Urinary bladder (tissue), 4 donors: Measurements from ENCODE around the gene IL1RAPL1. TPM values are rescaled to one million over a fixed set of nuclear protein-coding genes. Genes with fewer than 3 reads are reported as not detected.

Experiments used
- DNase-seq: peaks from one replicate; pipeline ENCODE4 v3.0.0-alpha.2; 2015; ENCODE audit errors: extremely low spot score
- H3K27ac ChIP-seq: one replicate; pipeline ENCODE4 v1.5.1; 2013; ENCODE audit warnings: low read depth, mild to moderate bottlenecking, moderate library complexity
- H3K36me3 ChIP-seq: one replicate; pipeline ENCODE4 v1.6.1; 2013; ENCODE audit warnings: mild to moderate bottlenecking, moderate library complexity; ENCODE audit not compliant: insufficient read depth
- H3K4me1 ChIP-seq: one replicate; pipeline ENCODE4 v1.6.1; 2013; ENCODE audit warnings: mild to moderate bottlenecking, moderate library complexity; ENCODE audit not compliant: insufficient read depth
- H3K4me3 ChIP-seq: one replicate; pipeline ENCODE4 v1.5.1; 2013; ENCODE audit warnings: low read depth, low read length
- WGBS: extraction: QIAGEN DNeasy Blood & Tissue Kit; methylation state at CpG from one replicate; pipeline ENCODE4 v1.1.7; 2013; 5-methylcytosine and 5-hydroxymethylcytosine counted together
- polyA plus RNA-seq: library from polyadenylated mRNA; stranded (reverse); fragments of 200-250 nt; gene quantifications from one replicate; pipeline ENCODE4 v1.2.3, GENCODE V29; 2013
- total RNA-seq: library from RNA; depleted of rRNA; stranded (reverse); fragments of >200 nt; gene quantifications from one replicate; pipeline ENCODE4 v1.2.3, GENCODE V29; 2014
- donor health status: healthy with polysubstance abuse.
- donor health status: healthy.

IL1RAPL1 gene
- total and polyA plus RNA-seq, 2 donors: 1.4 to 21.3 TPM

DNA sequence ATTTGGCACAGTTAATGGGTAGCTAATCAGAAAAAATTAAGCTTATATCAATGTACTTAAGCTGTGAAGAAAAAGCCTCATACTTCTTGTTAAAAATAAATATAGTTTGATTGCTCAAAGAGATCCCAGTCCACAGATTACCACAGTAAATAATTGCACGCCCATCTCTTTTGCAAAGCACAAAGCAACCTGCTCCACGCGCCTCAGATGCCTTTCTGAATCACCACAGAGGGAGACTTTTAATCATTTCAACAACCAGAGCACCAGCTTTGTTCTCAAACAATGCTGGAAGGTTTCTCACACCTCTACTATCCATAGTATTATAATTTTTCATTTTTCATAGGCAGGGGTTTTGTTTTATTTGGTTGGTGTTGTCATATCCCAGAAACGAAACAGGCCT, 1289.5 kb downstream of the IL1RAPL1 start:
- H3K27ac ChIP-seq: no peak overlapping the region
- no peak overlapping the region for H3K4me3 ChIP-seq
- 92% methylated on average over 4 of the region's 4 CpGs for WGBS
- no peak for DNase-seq
- no peaks in the 10 kb centered on the region for H3K36me3 ChIP-seq
- H3K4me1 ChIP-seq: no peaks in the 10 kb centered on the region

DNA sequence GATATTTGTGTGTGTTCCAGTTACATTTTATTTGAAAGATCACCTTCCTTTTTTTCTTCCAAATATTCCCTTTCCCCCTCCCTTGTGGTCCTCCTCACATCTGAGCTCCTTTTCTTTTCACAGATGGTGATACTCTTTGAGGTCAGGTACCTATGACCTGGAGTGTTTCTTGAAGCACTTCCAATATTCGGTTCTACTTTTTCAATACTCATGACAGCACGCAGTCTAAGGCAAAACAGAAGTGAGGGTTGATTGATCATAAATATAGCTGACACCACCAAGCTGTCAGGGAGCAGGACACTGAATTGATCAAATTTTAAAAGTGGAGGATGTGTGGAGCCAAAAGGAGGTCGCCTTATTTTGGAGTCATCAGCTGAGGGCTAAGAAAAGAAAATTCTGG, 1293.7 kb downstream of the IL1RAPL1 start:
- 90% methylated on average over 3 of the region's 3 CpGs for WGBS
- H3K36me3 ChIP-seq: no peaks in the 10 kb centered on the region
- no peak for DNase-seq
- H3K4me3 ChIP-seq: no peak overlapping the region
- no peak overlapping the region for H3K27ac ChIP-seq
- no peaks in the 10 kb centered on the region for H3K4me1 ChIP-seq

DNA sequence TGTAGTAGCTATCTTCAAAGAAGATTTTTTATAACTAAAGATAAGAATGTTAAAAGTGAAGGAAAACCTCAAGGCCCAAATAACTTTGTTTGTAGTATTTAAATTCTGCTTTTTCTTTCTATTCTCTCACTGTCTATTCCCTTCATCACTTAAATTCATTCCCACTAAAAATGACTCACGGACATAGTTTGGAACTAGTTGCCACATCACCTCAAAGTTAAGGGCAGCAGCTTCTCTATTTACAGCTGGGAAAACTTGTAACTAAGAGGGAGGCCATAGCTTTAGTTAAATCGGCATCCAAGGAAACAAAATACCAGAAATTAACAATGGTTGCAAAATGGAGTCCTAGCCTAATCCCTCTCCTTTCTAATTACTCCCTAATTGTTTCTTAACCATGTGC, 1302.8 kb downstream of the IL1RAPL1 start:
- Histone ChIP-seq H3K36me3 (no peaks in the 10 kb centered on the region), H3K4me1 (no peaks in the 10 kb centered on the region), H3K27ac (no peak overlapping the region), H3K4me3 (no peak overlapping the region)
- no peak for DNase-seq
- 84% methylated on average over 2 of the region's 2 CpGs for WGBS

- WGBS: 85% methylated on average over 2 of the region's 2 CpGs
- DNase-seq: no peak
- no peak overlapping the region for H3K27ac ChIP-seq
Measured at GRCh38 chrX:29890646-29891200, 1303.5 kb downstream of the IL1RAPL1 start.

GRCh38 chrX:29902004-29902403, 1314.8 kb downstream of the IL1RAPL1 start:
- Histone ChIP-seq H3K36me3 (no peaks in the 10 kb centered on the region), H3K4me3 (no peak overlapping the region), H3K4me1 (no peaks in the 10 kb centered on the region), H3K27ac (no peak overlapping the region)
- 78% methylated on average over 3 of the region's 3 CpGs for WGBS
- DNase-seq: no peak

More at GRCh38 chrX:29890646-29891200, 1303.5 kb downstream of the IL1RAPL1 start:
- H3K36me3 ChIP-seq: no peaks in the 10 kb centered on the region
- no peaks in the 10 kb centered on the region for H3K4me1 ChIP-seq
- no peak overlapping the region for H3K4me3 ChIP-seq

DNA sequence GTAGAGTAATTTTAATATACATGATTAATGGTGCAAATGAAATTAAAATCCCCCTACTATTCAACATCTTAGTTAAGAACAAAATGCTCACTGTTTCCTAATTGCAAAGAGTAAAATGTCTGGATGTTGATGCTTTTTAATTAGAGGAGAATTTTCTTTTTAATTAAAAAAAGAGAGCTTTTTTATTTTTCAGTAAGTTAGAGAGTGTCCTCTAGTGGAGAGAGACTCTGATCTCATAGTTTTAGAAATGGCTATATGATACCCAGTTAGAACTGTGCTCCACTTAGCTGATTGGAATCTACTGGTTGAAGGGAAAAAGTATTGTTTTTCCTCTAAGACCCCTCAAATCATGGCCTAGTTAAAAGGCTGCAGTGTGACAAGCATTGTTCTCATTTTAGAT, 1316.1 kb downstream of the IL1RAPL1 start:
- H3K36me3 ChIP-seq: no peaks in the 10 kb centered on the region
- no peak overlapping the region for H3K4me3 ChIP-seq
- H3K27ac ChIP-seq: no peak overlapping the region
- DNase-seq: no peak
- no peaks in the 10 kb centered on the region for H3K4me1 ChIP-seq

GRCh38 chrX:29911673-29912072, 1324.4 kb downstream of the IL1RAPL1 start:
- 77% methylated on average over 4 of the region's 4 CpGs for WGBS
- no peak overlapping the region for H3K27ac ChIP-seq
- DNase-seq: no peak
- no peaks in the 10 kb centered on the region for H3K36me3 ChIP-seq
- no peak overlapping the region for H3K4me3 ChIP-seq
- H3K4me1 ChIP-seq: no peaks in the 10 kb centered on the region

- Histone ChIP-seq H3K4me1 (no peaks in the 10 kb centered on the region), H3K4me3 (no peak overlapping the region), H3K36me3 (no peaks in the 10 kb centered on the region), H3K27ac (no peak overlapping the region)
- DNase-seq: no peak
- 89% methylated on average over 6 of the region's 6 CpGs for WGBS
Measured at GRCh38 chrX:29913647-29914046, 1326.4 kb downstream of the IL1RAPL1 start.

DNA sequence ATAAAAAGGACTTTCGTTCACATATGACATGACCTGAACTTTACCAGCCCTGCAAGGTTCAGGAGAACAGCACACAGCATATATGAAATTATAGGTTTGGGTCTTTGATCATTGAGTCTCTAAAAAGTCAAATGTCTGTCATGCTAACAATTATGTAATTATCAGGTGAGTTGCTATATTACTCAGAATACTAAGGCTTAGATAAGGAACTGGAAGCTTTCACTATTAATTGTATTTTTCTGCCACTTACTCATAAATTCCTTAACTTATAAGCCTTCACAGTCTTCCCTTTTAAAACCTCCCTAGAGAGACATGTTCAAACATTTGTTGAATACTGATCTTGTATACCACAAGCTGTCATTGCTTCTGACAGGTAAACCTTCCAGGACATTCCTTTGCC, 1335.4 kb downstream of the IL1RAPL1 start:
- 93% methylated on average over 1 of the region's 1 CpG for WGBS
- Histone ChIP-seq H3K36me3 (no peaks in the 10 kb centered on the region), H3K4me1 (no peaks in the 10 kb centered on the region), H3K4me3 (no peak overlapping the region), H3K27ac (no peak overlapping the region)
- no peak for DNase-seq

GRCh38 chrX:29926056-29926455, 1338.8 kb downstream of the IL1RAPL1 start:
- Histone ChIP-seq H3K4me3 (no peak overlapping the region), H3K4me1 (no peaks in the 10 kb centered on the region), H3K27ac (no peak overlapping the region), H3K36me3 (no peaks in the 10 kb centered on the region)
- no peak for DNase-seq
- 87% methylated on average over 1 of the region's 1 CpG for WGBS

- H3K4me3 ChIP-seq: no peak overlapping the region
- H3K4me1 ChIP-seq: no peaks in the 10 kb centered on the region
- H3K36me3 ChIP-seq: no peaks in the 10 kb centered on the region
- DNase-seq: no peak
- no peak overlapping the region for H3K27ac ChIP-seq
- WGBS: 93% methylated on average over 2 of the region's 2 CpGs
Measured at GRCh38 chrX:29926659-29927058, 1339.4 kb downstream of the IL1RAPL1 start.

- Histone ChIP-seq H3K4me1 (no peaks in the 10 kb centered on the region), H3K36me3 (no peaks in the 10 kb centered on the region), H3K27ac (no peak overlapping the region), H3K4me3 (no peak overlapping the region)
- no peak for DNase-seq
- WGBS: 73% methylated on average over 1 of the region's 1 CpG
Measured at GRCh38 chrX:29935455-29935854, 1348.2 kb downstream of the IL1RAPL1 start.

GRCh38 chrX:29940750-29941149, 1353.5 kb downstream of the IL1RAPL1 start:
- Histone ChIP-seq H3K27ac (no peak overlapping the region), H3K36me3 (no peaks in the 10 kb centered on the region), H3K4me3 (no peak overlapping the region), H3K4me1 (no peaks in the 10 kb centered on the region)
- DNase-seq: no peak
- 93% methylated on average over 2 of the region's 2 CpGs for WGBS

DNA sequence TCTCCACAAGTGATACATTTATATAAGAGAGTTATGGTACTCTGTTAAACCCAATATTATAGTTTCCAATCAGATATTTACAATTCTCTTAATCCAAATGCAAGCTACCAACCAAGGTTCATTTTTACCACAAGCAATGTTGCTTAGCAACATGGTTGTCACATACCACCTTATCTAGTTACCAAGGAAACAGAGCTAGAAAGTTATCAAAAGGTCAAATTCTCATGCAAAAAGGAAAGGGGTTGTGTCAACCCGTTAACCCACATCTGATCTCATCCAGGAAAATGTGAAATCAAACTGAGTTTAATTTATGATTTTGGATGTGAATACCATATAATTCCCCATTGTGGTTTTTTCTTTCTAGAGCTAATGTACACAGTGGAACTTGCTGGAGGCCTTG, 1354.0 kb downstream of the IL1RAPL1 start:
- no peaks in the 10 kb centered on the region for H3K4me1 ChIP-seq
- WGBS: 31% methylated on average over 1 of the region's 1 CpG

GRCh38 chrX:29947225-29947624, 1360.0 kb downstream of the IL1RAPL1 start:
- H3K4me3 ChIP-seq: no peak overlapping the region
- H3K27ac ChIP-seq: no peak overlapping the region
- no peaks in the 10 kb centered on the region for H3K4me1 ChIP-seq
- no peak for DNase-seq
- H3K36me3 ChIP-seq: no peaks in the 10 kb centered on the region
- WGBS: 88% methylated on average over 3 of the region's 3 CpGs

More for the DNA sequence above, 1354.0 kb downstream of the IL1RAPL1 start:
- H3K36me3 ChIP-seq: no peaks in the 10 kb centered on the region
- no peak for DNase-seq
- H3K4me3 ChIP-seq: no peak overlapping the region
- H3K27ac ChIP-seq: no peak overlapping the region
